ENCODE measurements around the gene NTMT2. TPM values are rescaled to one million over a fixed set of nuclear protein-coding genes. Genes with fewer than 3 reads are reported as not detected.

NTMT2 gene
- total and polyA plus RNA-seq, 2 of the 8 experiments (the other 6 are each of a cell fraction or from before 2014, with no cell fraction given), result 0.38 TPM; not detected in 1

GRCh38 chr1:170125269-170125668, 20.5 kb upstream of the NTMT2 start:
- H2AFZ ChIP-seq (ENCODE audit: low read length), result no peak overlapping the region
- no peak overlapping the region for H3K9ac ChIP-seq (replicated peaks in 1 of 4; ENCODE audit: extremely low read depth in 1 of 4, low read depth in 3 of 4, low read length in 3 of 4)
- DNase-seq (ENCODE audit: low read depth in 1 of 2, low spot score in 2 of 2), result no peak
- H4K20me1 ChIP-seq (replicated peaks in 1 of 2; ENCODE audit: control insufficient read depth in 1 of 2, insufficient read depth in 2 of 2, low read length in 2 of 2), result no peaks in the 10 kb centered on the region
- no peak overlapping the region for H3K27ac ChIP-seq (ENCODE audit: low read depth, low read length)
- POLR2A ChIA-PET (ENCODE audit: partially characterized antibody), result no interaction called here
- H2BK5ac ChIP-seq (ENCODE audit: low read depth, low read length), result no peak overlapping the region
- no peak overlapping the region for H3K23ac ChIP-seq (ENCODE audit: insufficient read length)
- no peak overlapping the region for H3K4me3 ChIP-seq (ENCODE audit: extremely low read depth in 1 of 4, insufficient read depth in 2 of 4, low read depth in 3 of 4, low read length in 4 of 4)
- no peak for FAIRE-seq
- H3K4me2 ChIP-seq (ENCODE audit: insufficient read depth in 1 of 2, low read depth in 2 of 2, low read length in 2 of 2), result no peak overlapping the region
- H3K79me2 ChIP-seq (ENCODE audit: control insufficient read depth in 1 of 2, insufficient read depth in 2 of 2, low read length in 2 of 2), result no peaks in the 10 kb centered on the region
- H3K4ac ChIP-seq (replicated peaks; ENCODE audit: insufficient read length, low read depth, low read length), result no peak overlapping the region
- H3K27me3 ChIP-seq (replicated peaks in 1 of 4; ENCODE audit: control insufficient read depth in 3 of 4, extremely low read depth in 1 of 4, insufficient read depth in 3 of 4, low read length in 3 of 4), result no peaks in the 10 kb centered on the region
- no peak overlapping the region for H2BK15ac ChIP-seq (ENCODE audit: low read length)
- H4K5ac ChIP-seq (ENCODE audit: insufficient read length, low read depth, low read length), result no peak overlapping the region
- no peak overlapping the region for H2BK20ac ChIP-seq (ENCODE audit: low read length)
- H2BK120ac ChIP-seq (replicated peaks; ENCODE audit: low read depth, low read length), result no peak overlapping the region
- no peak overlapping the region for H2BK12ac ChIP-seq (ENCODE audit: low read depth, low read length)
- H4K8ac ChIP-seq (ENCODE audit: extremely low read depth, insufficient read depth, low read length), result no peak overlapping the region
- no peaks in the 10 kb centered on the region for H3K36me3 ChIP-seq (ENCODE audit: control insufficient read depth in 2 of 4, insufficient read depth in 4 of 4, low read length in 3 of 4)
- CTCF ChIA-PET (ENCODE audit: partially characterized antibody), result no interaction called here
- H3K23me2 ChIP-seq (ENCODE audit: low read depth, low read length), result no peaks in the 10 kb centered on the region
- H3K4me1 ChIP-seq (replicated peaks in 1 of 4; ENCODE audit: control insufficient read depth in 3 of 4, insufficient read depth in 4 of 4, low read length in 3 of 4), result peaks cover 1 to 4% (median 3%) of the 10 kb centered on the region in 4 experiments; a peak in 6 of 7 replicates
- no peak overlapping the region for H3K56ac ChIP-seq (replicated peaks; ENCODE audit: insufficient read length, low read depth, low read length)
- no peaks in the 10 kb centered on the region for H3K79me1 ChIP-seq (ENCODE audit: low read depth, low read length)
- H3K14ac ChIP-seq (ENCODE audit: insufficient read length), result no peak overlapping the region
- H3K9me3 ChIP-seq (ENCODE audit: insufficient read depth in 2 of 2, low read depth in 1 of 2, low read length in 1 of 2), result no peaks in the 10 kb centered on the region
- no peak overlapping the region for H4K91ac ChIP-seq (replicated peaks; ENCODE audit: insufficient read length, low read length)
- no peak overlapping the region for H2AK5ac ChIP-seq (ENCODE audit: low read depth, low read length)
- H3K18ac ChIP-seq (ENCODE audit: extremely low read depth, low read length), result no peak overlapping the region
- no peak for TF ChIP-seq BRCA1 (IDR thresholded peaks at IDR 0.05; ENCODE audit: low read depth, low read length)
- TF ChIP-seq USF2 (IDR thresholded peaks at IDR 0.05; ENCODE audit: low read length), result no peak
- no peak for TF ChIP-seq EP300 (IDR thresholded peaks at IDR 0.05; ENCODE audit: borderline replicate concordance in 1 of 2, low read depth in 2 of 2, low read length in 2 of 2)
- no peak for TF ChIP-seq SIX5 (IDR thresholded peaks at IDR 0.05; ENCODE audit: low read depth, low read length)
- TF ChIP-seq RXRA (IDR thresholded peaks at IDR 0.05; ENCODE audit: insufficient read depth, low read depth, low read length), result no peak
- no peak for TF ChIP-seq EZH2 (IDR thresholded peaks at IDR 0.05; ENCODE audit: low read depth, low read length, severe bottlenecking)
- no peak for TF ChIP-seq SP2 (IDR thresholded peaks at IDR 0.05; ENCODE audit: low read length)
- no peak for TF ChIP-seq EGR1 (IDR thresholded peaks at IDR 0.05; ENCODE audit: borderline replicate concordance, low read depth, low read length)
- no peak for TF ChIP-seq CTCF (IDR thresholded peaks at IDR 0.05; ENCODE audit: control extremely low read depth in 1 of 3, insufficient read depth in 1 of 3, low read depth in 1 of 3, low read length in 3 of 3)
- no peak for TF ChIP-seq SP1 (IDR thresholded peaks at IDR 0.05; ENCODE audit: low read depth, low read length)
- TF ChIP-seq BACH1 (IDR thresholded peaks at IDR 0.05; ENCODE audit: low read length), result no peak
- no peak for TF ChIP-seq TAF7 (optimal IDR thresholded peaks at IDR 0.05; ENCODE audit: borderline replicate concordance, low read depth, low read length)
